GM18511 (cell line): ENCODE results near the gene C11orf87.

ENCODE experiments used
- ATAC-seq: cut with Tn5 transposase; IDR thresholded peaks from one replicate; pipeline ENCODE4 v1.9.1; 2021; ENCODE audit warnings: mild to moderate bottlenecking, moderate library complexity; ENCODE audit not compliant: unreplicated experiment

C11orf87 gene

DNA sequence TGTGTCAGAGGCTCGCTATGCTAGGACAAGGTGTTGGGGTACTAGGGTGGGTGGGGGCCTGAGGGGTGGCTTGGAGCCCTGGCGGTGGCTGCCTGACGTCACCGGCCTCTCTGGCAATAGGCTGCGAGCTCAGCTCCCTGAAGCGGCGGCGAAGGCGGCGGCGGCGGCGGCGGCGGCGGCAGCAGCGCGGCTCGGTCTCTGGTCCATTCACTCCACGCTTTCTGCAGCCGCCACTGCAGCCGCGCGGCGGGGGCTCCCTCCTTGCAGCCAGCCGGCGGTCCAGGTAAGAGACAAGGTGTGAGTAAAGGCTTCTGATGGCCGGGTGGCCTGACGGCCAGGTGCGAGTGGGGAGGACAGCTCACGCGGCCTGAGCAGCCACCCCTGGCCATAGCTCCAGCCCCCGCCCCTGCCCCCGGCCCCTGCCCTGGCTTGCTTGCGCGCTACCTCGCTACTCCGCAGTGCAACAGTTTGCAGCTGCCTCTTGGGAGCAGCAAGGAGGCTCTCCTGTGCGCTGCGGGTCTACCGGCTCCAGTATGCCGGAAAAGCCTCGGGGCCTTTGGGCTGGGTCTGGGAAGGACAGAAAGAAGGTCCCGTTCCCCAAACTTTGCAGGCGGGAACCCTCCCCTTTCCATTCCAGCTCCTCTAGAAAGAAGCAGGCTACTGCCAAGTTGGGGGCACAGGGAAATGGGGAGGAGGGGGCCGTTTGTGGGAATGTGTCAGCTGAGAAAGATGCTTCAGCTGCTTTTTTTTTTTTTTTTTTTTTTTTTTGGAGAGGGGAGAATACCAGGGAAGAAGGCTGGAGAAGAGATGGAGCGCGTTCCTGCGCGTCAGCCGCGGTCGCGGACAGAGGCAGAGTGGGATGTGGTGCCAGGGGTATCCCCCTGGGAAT, at the start of gene C11orf87:
Gene C11orf87 (plus strand): TSS at position 210 of the 889 bp plus-strand sequence. CDS start 1,444 bp downstream, outside the sequence.
- no peak for ATAC-seq

DNA sequence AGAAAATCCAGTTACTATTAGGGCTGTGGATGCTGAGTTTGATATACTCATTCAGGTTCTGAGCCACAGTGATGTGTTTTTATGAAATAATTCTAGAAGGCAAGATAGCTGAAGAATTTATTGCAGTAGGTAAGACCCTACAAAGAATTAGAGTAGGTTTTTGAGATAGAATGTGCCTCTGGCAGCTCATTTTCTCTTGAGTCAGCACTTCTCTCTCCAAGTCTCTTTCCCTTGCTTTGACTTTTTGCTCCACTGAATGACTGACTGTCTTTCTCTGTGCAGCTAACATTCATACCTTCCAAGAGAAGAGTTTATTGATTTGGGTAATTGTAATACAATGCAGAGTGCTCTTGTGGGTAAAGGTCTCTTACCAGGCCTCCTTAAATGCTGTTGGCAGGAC, 48.0 kb upstream of the C11orf87 start:
- no peak for ATAC-seq

GRCh38 chr11:109374441-109374840, 47.5 kb upstream of the C11orf87 start:
- ATAC-seq: no peak

GRCh38 chr11:109377039-109377742, 44.8 kb upstream of the C11orf87 start:
- no peak for ATAC-seq

GRCh38 chr11:109378034-109378433, 44.0 kb upstream of the C11orf87 start:
- no peak for ATAC-seq

DNA sequence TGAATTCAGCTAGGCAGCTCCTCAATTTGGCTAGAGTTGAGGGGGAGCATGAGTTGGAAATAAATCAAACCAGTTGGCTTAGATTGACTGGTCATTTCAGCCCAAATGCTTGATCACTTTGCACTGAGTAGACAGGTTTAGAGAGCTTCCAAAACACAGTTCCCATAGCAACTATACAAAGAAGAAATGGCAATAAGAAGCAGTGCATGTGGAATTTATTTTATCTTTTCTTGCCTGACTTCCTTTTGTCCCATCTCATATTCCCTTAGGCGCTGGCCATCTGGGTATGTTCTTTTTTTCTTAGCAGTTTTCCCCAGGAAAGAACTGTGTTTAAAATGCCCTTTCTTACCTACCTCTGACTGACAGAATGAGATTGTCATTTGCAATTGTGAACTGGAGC, 38.7 kb upstream of the C11orf87 start:
- no peak for ATAC-seq

GRCh38 chr11:109384873-109385272, 37.1 kb upstream of the C11orf87 start:
- no peak for ATAC-seq

GRCh38 chr11:109388982-109389381, 33.0 kb upstream of the C11orf87 start:
- no peak for ATAC-seq

- ATAC-seq: no peak
Observed at GRCh38 chr11:109390752-109391151, 31.2 kb upstream of the C11orf87 start.

DNA sequence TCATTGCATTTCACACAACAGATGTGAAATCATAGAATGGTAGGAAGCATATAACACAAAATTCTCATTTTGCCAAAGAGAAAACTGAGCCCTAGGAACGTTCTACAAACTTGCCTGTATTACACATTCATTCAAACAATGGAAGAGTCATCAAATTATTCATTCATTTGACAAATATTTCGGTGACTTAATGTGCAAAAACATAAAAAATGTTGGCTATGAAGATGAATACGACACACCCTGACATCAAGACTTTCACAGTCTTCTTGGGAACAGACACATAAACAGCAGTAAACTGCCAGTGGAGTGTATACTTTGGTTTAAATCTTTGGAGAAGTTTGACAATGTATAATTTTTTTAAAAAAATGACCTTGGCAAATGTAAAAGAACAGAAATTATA, 20.4 kb upstream of the C11orf87 start:
- ATAC-seq: no peak

DNA sequence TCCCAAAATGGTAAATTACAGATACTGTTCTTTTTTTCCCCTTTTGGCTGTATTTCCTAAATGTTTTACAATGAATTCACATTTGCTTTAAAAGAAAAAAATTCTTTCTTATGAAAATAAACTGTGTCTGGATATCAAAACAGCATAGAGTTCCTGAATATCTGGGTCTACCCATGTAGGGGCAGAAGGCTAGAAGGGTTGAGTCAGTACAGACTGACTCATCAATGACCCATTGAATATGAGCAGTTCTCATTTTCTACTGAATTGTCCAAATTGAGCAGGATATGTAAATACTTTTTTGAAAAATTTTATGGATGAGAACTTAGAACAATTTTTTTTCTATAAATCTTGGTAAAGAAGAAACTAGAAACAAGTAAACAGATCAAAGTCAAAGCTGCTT, 16.3 kb upstream of the C11orf87 start:
- no peak for ATAC-seq

DNA sequence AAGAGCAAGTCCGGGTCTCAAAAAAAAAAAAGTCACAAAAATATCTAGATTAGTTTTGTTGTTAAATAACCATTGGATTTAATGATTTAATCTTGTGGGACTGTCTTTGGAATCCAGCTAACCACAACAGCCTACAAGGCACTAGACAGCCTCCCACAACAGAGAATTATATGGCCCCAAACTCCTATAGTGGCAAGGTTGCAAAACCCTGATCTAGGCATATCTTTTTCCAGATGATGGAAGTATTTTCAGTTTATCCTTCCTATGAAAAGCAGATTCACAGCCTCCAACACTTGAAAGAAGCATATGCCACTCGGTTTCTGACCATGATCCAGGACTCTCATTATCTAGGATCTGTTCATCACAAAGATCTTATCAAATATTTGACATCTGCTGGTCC, 5.4 kb upstream of the C11orf87 start:
- ATAC-seq: no peak

DNA sequence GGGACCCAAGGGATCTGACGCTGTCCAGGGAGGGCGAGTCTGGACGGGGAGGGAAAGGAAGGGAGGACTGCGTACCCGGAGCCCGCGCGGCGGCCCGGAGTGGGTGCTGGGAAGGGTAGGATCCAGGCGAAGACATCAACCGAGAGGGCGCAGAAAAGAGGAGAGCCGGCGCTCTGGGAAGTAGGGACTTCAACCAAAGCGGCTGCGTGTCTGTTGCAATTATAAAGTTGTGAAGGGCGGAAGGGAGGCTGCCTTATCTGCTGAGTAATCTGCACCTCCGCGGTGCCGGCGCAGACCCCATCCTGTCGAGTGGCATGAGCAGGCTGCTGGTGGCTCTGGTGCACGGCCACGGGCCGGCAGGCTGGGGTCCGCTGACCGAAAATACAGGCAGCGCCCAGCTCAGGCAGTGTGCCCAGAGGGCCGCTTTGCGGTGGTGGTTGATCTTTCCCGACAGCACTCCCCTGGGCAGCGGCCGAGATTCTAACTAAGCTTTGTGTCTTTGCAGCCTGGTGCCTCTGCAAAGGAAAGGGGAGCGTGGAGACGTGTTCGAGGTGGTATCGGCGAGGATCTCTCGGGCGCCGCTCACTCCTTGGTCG, 978 bp downstream of the C11orf87 start:
- ATAC-seq: no peak

- ATAC-seq: no peak
Observed at GRCh38 chr11:109423466-109424190, 1.6 kb downstream of the C11orf87 start.

DNA sequence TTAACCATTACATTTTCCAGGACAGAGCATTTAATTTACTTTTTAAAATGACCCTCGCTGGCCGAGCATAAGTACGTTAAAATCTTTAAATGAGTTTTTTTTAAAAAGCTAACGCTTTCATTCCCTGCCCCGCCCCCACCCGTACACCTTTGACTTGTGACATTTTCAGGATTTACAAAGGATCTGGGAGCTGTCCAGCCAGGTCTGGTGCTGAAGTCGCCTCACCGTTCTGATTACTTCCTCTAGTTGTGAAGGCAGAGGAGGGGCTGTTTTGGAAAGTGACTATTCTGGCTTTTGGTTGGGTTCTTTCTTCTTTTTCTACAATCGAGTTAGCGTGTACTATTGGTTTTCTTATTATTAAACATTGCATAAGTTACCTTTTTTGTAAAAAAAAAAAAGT, 2.9 kb downstream of the C11orf87 start:
- no peak for ATAC-seq

- ATAC-seq: no peak
Observed at GRCh38 chr11:109425554-109425953, 3.6 kb downstream of the C11orf87 start.

DNA sequence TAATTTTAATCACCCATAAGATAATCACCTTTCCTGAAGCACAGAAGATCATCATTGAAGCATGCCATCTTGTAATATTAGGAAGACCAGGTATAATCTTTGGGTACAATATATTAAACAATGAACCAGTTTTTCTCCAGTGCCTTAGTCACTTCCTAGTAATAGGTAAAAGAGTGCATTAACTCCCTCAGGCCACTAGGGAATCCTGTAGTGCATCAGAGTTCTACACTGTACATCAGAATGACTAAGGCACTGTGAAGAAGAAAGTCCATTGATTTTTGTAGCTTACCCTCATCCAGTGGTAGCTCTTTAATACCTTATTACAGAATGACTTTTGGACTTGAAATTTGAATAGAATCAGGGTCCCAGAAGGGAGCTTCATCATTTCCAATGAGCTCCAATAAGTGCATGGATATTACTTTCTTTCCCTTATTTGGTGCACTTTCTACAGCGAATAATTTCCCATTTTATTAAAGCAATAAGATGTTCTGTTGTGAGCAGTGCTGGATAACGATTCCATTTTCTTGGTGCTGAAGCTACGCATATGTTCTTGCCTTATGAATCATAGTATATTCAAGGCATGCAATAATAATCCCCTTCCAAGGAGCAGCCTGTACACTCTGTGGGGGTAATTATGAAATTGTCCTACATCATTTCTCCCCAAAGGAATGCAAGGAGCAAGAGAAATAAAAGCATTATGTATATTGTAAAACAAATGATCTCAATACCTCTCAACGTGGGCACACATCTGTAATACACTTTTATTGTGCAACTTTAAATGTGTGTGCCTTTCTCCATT, 4.7 kb downstream of the C11orf87 start:
- ATAC-seq: no peak

- no peak for ATAC-seq
Observed at GRCh38 chr11:109432105-109432504, 10.1 kb downstream of the C11orf87 start.

GRCh38 chr11:109433753-109434256, 11.8 kb downstream of the C11orf87 start:
- ATAC-seq: no peak

DNA sequence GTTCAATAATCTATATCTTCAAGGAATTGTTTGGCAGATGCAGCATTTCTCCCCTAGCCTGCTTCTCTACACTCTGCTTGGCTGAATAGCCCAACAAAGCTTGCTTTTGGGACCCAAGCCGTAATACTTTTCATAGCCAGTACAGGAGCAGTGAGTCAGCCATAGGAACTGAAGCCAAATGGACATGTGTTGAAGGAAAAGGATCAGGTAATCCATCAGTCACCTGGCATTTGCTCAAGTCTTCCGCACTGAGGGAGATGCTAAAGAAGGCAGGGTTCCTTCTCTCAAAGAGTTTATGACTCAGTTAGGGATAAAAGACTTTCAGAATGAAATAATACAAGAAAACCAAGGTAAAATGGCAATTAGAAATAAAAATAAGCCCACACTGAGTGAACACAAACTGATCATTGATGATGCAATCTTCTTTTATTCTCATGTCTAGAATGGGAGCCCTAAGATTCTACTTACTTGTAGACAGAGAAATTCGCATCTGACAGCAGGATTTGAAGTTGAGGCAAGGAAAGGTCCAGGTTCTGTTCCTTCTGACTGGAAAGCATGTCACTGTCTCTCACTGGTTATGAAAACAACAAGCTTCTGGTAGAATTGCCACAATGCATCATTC, 13.2 kb downstream of the C11orf87 start:
- no peak for ATAC-seq
